Mesothelial cell of epicardium (in vitro differentiated cells): ENCODE measurements around the gene ASB4. TPM values are rescaled to one million over a fixed set of nuclear protein-coding genes. Genes with fewer than 3 reads are reported as not detected.

Experiments
- DNase-seq, 2 experiments: peaks; one replicate each; pipeline ENCODE4 v3.0.0; 2021; ENCODE audit warnings: low spot score in 2 of 2; ENCODE audit not compliant: unreplicated experiment in 2 of 2
- H3K27ac Mint-ChIP-seq: 2 replicates; pipeline ENCODE4 v1.8.0; 2021; ENCODE audit warnings: mixed read lengths
- H3K27me3 Mint-ChIP-seq: 2 replicates; pipeline ENCODE4 v1.8.0; 2021; ENCODE audit warnings: low read depth, mixed read lengths
- H3K36me3 Mint-ChIP-seq: 2 replicates; pipeline ENCODE4 v1.8.0; 2021; ENCODE audit warnings: mixed read lengths
- H3K4me1 Mint-ChIP-seq: 2 replicates; pipeline ENCODE4 v1.8.0; 2021; ENCODE audit warnings: mixed read lengths
- H3K4me3 Mint-ChIP-seq: 2 replicates; pipeline ENCODE4 v1.8.0; 2021; ENCODE audit warnings: mild to moderate bottlenecking, moderate library complexity, mixed read lengths
- H3K9me3 Mint-ChIP-seq: 2 replicates; pipeline ENCODE4 v1.8.0; 2021; ENCODE audit warnings: mixed read lengths
- CTCF ChIP-seq: fragments of 200-600 bp; sonication (generic); IDR thresholded peaks from one replicate; pipeline ENCODE4 v1.5.0; 2021; ENCODE audit warnings: antibody characterized with exemption; ENCODE audit not compliant: unreplicated experiment
- total RNA-seq: library from RNA; stranded (reverse); gene quantifications from 3 replicates; pipeline ENCODE4 v1.2.1, GENCODE V29; 2021

The ASB4 gene
- total RNA-seq, 1 donor from 2014 or later: 0.29 TPM

GRCh38 chr7:95577137-95577536 is 91.4 kb downstream of the ASB4 start:
- no peak overlapping the region for H3K27ac Mint-ChIP-seq
- H3K27me3 Mint-ChIP-seq: no peaks in the 10 kb centered on the region
- no peak for DNase-seq

GRCh38 chr7:95578299-95578855 is 92.6 kb downstream of the ASB4 start:
- Mint-ChIP-seq H3K4me1 (peaks cover 3% of the 10 kb centered on the region), H3K27me3 (no peaks in the 10 kb centered on the region), H3K4me3 (no peak overlapping the region), H3K36me3 (no peaks in the 10 kb centered on the region), H3K27ac (no peak overlapping the region), H3K9me3 (peaks cover 7% of the 10 kb centered on the region)
- TF ChIP-seq CTCF: no peak
- DNase-seq: no peak

More at GRCh38 chr7:95577137-95577536, 91.4 kb downstream of the ASB4 start:
- TF ChIP-seq CTCF: no peak
- Mint-ChIP-seq H3K9me3 (peaks cover 13% of the 10 kb centered on the region), H3K4me1 (peaks cover 3% of the 10 kb centered on the region), H3K4me3 (no peak overlapping the region), H3K36me3 (no peaks in the 10 kb centered on the region)

- no peak for DNase-seq
- no peaks in the 10 kb centered on the region for H3K27me3 Mint-ChIP-seq
- no peak overlapping the region for H3K27ac Mint-ChIP-seq
- peaks cover 3% of the 10 kb centered on the region for H3K4me1 Mint-ChIP-seq
- H3K36me3 Mint-ChIP-seq: no peaks in the 10 kb centered on the region
- TF ChIP-seq CTCF: no peak
- H3K4me3 Mint-ChIP-seq: no peak overlapping the region
- peaks cover 7% of the 10 kb centered on the region for H3K9me3 Mint-ChIP-seq
These were observed 93.6 kb downstream of the ASB4 start for GRCh38 chr7:95579318-95579717.

- no peak overlapping the region for H3K4me3 Mint-ChIP-seq
- no peak overlapping the region for H3K27ac Mint-ChIP-seq
- TF ChIP-seq CTCF: no peak
- peaks cover 3% of the 10 kb centered on the region for H3K4me1 Mint-ChIP-seq
- H3K36me3 Mint-ChIP-seq: no peaks in the 10 kb centered on the region
- H3K9me3 Mint-ChIP-seq: no peaks in the 10 kb centered on the region
- H3K27me3 Mint-ChIP-seq: no peaks in the 10 kb centered on the region
- no peak for DNase-seq
These were observed 95.7 kb downstream of the ASB4 start for GRCh38 chr7:95581467-95581866.

- no peaks in the 10 kb centered on the region for H3K36me3 Mint-ChIP-seq
- no peaks in the 10 kb centered on the region for H3K9me3 Mint-ChIP-seq
- no peak for DNase-seq
- H3K27me3 Mint-ChIP-seq: no peaks in the 10 kb centered on the region
- H3K27ac Mint-ChIP-seq: no peak overlapping the region
- no peak overlapping the region for H3K4me3 Mint-ChIP-seq
- H3K4me1 Mint-ChIP-seq: peaks cover 3% of the 10 kb centered on the region
- TF ChIP-seq CTCF: no peak
These were observed 97.0 kb downstream of the ASB4 start for GRCh38 chr7:95582578-95583293.
